GM18520 (cell line): ENCODE data around the gene NUP107.
A peak's percentile ranks its signal among the peaks of the same experiment; 100 is the strongest.

ENCODE experiments used
- ATAC-seq: cut with Tn5 transposase; IDR thresholded peaks from one replicate; pipeline ENCODE4 v1.9.1; 2021; ENCODE audit not compliant: unreplicated experiment

Gene NUP107

DNA sequence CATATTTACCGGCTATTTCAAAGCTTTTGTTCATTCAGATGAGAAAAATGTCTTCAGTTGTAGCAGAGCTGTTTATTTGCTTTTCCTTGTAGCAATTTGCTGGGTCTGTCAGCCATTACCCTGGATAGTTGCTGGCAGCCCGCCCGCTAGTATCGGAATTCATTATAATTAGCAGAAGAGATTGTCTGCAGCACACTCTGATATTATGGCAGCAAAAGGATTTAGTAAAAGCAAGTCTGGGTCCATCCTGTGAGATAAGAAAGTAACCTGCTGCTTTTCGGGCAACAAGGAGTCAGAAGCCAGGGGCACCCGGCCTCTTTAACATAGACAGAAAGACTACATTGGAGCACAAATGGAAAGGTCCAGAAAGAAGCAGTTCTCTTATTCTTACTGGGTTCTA, 53.1 kb downstream of the NUP107 start:
- no peak for ATAC-seq

GRCh38 chr12:68743356-68743755, 56.6 kb downstream of the NUP107 start:
- no peak for ATAC-seq

- ATAC-seq = no peak
Observed at GRCh38 chr12:68745376-68745903, 58.7 kb downstream of the NUP107 start.

DNA sequence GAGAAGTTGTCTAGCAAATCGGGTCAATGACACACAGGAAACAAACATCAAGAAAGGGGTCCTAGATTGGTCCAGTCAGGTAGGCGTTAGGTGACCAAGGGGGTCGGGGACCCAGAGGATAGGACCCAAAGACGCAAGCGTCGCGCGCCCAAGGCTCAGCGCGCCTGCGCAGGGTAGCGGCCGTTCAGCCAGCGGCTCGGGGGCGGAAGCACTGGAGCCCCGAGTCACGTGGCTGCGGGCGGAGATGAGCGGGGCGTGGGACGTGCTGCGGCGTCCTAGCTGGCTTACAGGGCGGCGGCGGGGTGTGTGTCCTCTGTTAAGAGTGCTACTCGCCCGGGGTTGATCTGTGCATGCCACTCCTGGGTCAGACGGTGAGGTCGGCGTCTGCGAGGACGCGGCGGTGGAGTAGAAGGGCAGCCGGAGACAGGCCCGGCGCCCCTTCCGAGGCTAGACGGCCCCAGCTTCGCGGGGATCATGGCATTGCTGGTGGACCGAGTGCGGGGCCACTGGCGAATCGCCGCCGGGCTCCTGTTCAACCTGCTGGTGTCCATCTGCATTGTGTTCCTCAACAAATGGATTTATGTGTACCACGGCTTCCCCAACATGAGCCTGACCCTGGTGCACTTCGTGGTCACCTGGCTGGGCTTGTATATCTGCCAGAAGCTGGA, 59.3 kb downstream of the NUP107 start, which contains the start of gene SLC35E3:
Gene SLC35E3, plus strand, starts transcription at position 273 of the 668 bp plus-strand sequence. Its CDS starts 202 bp downstream, at position 475.
- ATAC-seq = peak; percentile 88

DNA sequence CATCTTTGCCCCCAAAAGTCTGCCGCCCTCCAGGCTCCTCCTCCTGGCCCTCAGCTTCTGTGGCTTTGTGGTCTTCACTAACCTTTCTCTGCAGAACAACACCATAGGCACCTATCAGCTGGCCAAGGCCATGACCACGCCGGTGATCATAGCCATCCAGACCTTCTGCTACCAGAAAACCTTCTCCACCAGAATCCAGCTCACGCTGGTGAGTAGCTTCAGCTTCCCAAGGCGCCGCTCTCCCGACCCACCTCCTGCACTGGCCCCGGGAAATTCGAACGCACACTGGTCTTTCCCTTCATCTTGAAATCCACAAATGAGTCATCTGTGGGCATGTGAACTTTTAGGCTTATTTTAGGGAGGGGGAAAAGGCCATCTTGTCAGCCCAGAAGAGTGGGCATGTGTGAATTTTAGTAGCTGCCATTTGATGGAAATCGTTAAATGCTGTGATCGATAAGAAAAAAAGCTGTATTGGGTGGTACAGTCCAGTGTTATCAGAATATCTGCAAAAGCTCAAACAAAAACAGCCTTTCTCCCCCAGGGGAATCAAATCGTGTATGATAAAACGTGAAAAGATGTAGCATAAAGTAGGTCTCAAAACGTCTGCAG, 59.9 kb downstream of the NUP107 start:
- peak; percentile 22 for ATAC-seq

- no peak for ATAC-seq
Observed at GRCh38 chr12:68749443-68749842, 62.7 kb downstream of the NUP107 start.

GRCh38 chr12:68749861-68750260, 63.1 kb downstream of the NUP107 start:
- ATAC-seq = no peak

DNA sequence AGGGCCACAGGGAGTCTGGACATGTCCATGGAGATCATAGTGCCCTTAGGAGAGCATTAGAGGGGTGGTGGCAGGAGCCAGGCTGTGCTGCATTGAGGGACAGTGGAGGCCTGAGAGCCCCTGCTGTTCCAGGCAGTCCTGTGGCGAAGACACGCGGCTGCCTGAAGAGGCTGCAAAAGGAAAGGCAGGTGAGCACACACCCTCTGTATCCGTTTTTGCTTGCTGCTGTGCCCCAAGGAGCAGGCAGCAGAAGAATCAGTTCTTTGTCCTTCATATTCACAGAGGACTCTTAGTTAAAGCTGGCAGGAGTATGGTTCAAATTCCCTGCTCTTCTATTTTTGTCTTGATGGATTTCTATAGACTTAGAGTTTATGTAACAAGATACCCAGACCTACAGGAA, 63.7 kb downstream of the NUP107 start:
- no peak for ATAC-seq

GRCh38 chr12:68755536-68756243, 68.9 kb downstream of the NUP107 start:
- no peak for ATAC-seq

DNA sequence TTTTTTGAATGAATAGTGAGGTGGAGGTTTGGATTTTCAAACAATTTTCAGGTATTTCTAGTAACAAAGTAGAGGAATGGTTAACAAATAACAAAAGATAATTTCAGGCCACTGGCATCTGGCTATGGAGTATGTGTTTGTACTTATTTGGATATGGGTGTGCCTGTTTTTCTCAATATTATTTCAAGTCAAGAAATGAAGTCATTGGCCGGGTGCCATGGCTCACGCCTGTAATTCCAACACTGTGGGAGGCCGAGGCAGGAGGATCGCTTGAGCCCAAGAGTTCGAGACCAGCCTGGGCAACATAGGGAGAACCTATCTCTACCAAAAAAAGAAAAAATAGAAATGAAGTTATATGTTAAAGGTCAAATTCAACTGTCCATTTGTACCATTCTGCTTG, 73.1 kb downstream of the NUP107 start:
- ATAC-seq = no peak

- no peak for ATAC-seq
Observed at GRCh38 chr12:68760806-68761441, 74.1 kb downstream of the NUP107 start.

GRCh38 chr12:68761442-68761812, 74.6 kb downstream of the NUP107 start:
- ATAC-seq = no peak

DNA sequence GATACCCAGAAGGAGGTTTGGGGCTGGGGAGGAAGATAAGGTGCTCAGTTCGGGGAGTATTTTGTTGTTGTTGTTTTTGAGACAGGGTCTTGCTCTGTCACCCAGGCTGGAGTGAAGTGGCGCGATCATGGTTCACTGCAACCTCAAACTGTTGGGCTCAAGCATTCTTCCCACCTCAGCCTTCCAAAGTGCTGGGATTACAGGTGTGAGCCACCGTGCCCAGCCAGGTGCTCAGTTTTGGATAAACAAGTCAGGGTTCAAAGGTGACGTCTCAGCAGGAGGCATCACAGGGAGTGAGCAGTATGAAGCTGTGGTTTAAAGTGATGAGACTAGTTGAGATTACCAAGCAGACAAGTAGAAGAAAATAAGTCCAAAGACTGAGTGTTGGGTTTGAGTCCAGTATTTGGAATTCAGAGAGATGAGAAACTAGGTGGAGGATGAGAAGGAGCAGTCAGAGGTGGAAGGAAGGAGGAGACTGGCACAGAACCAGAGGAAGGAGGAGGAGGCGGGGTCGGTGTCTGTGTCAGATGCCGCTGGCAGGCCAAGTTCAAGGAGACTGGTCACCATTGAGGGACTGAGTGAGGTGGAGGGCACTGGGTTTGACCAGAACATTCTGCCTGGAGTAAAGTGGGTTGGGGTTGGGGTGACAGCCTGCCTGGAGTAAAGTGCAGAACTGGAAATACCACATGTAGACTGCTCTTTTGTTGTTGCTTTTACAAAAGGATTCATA, 75.3 kb downstream of the NUP107 start:
- ATAC-seq = no peak

DNA sequence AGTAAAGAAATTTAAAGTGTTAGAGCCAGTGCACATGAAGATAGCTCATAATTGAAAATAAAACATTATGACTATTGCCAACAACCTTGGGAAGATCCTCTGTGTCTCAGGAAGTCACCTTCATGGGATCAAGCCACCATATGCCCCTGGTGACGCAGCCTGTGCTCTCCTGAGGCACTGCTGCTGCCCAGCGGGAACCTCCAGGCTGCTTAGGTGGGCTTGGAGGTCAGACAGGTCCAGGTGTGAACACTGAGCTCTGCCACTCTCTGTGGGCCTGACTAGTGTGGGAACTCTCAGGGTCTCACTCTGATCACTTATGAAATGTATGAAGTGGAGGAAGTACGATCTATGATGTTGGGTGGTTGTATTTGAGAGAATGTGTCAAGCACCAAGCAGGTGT, 75.9 kb downstream of the NUP107 start:
- ATAC-seq = no peak

- ATAC-seq = no peak
Observed at GRCh38 chr12:68765696-68766095, 78.9 kb downstream of the NUP107 start.

- no peak for ATAC-seq
Observed at GRCh38 chr12:68766646-68767045, 79.9 kb downstream of the NUP107 start.

DNA sequence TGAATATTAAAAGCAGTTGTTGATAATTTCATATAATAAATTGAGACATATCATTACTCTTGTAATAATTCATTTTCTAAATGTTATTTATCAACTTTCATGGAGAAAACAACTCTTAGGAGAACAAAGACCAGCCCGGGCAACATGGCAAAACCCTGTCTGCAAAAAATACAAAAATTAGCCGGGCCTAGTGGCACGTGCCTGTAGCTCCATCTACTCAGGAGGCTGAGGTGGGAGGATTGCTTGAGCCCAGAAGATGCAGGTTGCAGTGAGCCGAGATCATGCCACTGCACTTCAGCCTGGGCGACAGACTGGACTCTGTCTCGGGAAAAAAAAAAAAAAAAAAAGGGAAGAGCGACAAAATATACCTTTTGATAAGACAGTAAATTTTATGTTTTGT, 80.4 kb downstream of the NUP107 start:
- ATAC-seq = no peak

DNA sequence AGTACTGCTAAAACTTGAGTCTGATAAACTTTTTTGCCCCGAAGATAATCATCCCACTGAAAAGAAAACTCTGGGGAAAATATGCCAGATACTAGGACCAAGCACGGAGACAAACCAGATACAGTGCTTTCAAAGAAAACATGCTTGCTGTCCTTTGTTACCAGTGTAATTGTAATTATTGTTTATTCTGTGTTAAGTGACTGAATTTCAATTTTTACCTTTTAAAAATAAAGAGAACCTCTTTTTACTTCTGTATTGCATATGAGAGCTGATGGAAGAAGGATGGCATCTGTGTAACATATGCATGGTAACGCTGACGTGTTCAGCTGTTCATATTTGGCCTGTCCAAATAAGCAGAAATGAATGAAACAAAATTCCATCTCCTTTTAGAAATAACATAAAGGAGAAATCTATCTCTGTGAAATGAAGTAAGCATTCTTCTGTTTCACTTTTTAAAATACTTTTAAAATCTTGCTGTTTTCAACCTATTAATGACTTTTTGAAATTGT, 81.7 kb downstream of the NUP107 start:
- no peak for ATAC-seq

DNA sequence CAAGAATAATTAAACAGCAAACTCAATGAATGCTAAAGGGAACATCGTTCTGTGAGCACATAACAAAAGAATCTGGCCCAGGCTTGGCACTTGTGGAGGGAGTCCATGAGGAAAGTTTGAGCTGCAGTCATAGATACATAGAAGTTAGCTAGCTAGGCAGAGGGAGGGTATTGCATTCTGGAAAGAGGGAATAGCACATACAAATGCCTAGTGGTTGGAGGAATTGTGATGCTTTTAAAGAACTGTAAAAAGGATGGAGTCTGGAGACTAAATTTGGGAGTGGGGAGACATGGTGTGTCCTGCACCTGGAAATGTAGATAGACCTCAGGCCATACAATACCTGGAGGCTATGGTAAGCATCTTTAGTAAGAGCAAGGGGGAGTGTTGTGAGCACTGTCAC, 83.2 kb downstream of the NUP107 start:
- no peak for ATAC-seq

GRCh38 chr12:68771223-68771925, 84.6 kb downstream of the NUP107 start:
- no peak for ATAC-seq
